ENCODE data around the gene ABI3BP.
"Not testable (repeated sequence)": the region's sequence is repeated elsewhere in the genome, so short reads cannot be mapped to it uniquely, and the experiment has no call there.

ABI3BP gene, protein sequence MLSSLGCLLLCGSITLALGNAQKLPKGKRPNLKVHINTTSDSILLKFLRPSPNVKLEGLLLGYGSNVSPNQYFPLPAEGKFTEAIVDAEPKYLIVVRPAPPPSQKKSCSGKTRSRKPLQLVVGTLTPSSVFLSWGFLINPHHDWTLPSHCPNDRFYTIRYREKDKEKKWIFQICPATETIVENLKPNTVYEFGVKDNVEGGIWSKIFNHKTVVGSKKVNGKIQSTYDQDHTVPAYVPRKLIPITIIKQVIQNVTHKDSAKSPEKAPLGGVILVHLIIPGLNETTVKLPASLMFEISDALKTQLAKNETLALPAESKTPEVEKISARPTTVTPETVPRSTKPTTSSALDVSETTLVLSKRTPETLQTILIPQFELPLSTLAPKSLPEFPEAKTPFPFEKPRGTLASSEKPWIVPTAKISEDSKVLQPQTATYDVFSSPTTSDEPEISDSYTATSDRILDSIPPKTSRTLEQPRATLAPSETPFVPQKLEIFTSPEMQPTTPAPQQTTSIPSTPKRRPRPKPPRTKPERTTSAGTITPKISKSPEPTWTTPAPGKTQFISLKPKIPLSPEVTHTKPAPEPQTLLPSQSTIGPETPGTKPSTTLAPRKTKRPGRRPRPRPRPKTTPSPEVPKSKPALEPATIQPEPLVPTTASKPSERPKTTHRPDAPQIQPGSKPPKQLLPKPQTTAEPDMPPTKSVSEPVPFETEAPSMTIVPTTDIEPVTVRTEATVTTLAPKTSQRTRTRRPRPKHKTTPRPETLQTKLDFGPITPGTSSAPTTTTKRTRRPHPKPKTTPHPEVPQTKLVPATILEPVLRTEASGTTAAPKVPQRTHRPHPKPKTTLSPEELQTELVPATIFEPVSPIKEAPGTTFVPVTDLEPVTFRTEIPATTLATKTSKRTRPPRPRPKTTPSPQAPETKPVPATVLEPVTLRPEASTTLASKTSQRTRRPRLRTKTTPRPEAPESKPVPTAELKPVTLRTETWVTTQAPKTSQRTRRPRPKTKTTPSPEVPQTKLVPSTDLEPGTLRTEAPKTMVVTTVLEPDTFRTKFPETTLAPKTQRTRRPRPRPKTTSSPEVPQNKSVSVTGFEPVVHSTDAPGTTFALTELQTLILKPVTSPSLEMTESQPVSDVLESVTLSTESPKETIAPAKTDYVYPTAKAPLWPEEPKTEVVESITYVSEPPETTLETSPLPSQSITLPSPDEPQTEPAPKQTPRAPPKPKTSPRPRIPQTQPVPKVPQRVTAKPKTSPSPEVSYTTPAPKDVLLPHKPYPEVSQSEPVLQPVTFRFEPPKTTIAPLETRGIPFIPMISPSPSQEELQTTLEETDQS (N-terminal part only)

GRCh38 chr3:100993309-100993708 is at the start of gene ABI3BP:
TSS of gene ABI3BP (minus strand) at chr3:100993421. CDS start at chr3:100993384, 37 bp downstream.
- no peak for DNase-seq

- no peak for DNase-seq
Observed at GRCh38 chr3:101039285-101039684, 46.1 kb upstream of the ABI3BP start.

- DNase-seq, result no peak
Observed at GRCh38 chr3:101038880-101039279, 45.7 kb upstream of the ABI3BP start.

- no peak for DNase-seq
Observed at GRCh38 chr3:101038393-101038792, 45.2 kb upstream of the ABI3BP start.

GRCh38 chr3:101037613-101038012 is 44.4 kb upstream of the ABI3BP start:
- DNase-seq, result no peak

- no peak for DNase-seq
Observed at GRCh38 chr3:101036676-101037075, 43.5 kb upstream of the ABI3BP start.

DNA sequence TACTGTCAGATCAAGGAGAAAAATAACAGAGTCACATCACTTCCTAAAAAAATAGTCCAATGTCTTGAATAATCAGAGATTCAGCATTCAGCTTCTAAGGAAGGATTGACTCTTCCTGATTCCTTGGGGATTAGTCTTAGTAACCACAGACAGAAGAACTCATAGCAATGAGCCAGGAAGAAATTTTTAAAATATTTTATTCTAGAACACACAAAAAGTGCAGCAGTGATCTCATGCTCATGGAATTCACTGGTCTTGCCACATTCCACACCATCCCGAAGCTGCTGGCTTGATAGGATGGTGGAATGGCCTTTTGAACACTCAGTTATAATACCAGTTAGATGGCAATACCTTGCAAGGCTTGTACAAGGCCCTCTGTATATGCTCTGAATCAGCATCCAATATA is 43.0 kb upstream of the ABI3BP start:
- no peak for DNase-seq

DNA sequence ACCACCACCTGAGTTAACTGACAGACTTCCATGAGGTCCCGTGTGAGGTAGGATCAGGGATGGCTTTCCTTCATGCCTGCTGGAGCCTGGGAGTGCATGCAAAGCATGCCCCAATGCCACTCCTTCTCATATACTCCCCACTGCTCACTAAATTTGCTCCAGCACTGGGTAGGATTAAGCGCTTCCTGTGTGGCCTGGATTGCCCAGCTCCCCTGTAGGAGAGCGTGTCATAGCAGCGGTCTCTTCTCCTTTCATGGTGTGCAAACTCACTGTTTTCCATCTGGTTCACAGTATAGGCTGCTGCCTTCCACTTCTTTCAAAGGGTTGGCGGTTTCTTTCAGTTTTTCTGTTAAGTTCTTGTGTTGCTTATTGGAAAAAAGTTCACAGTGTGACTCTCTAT is 34.1 kb upstream of the ABI3BP start:
- no peak for DNase-seq

- DNase-seq, result no peak
Observed at GRCh38 chr3:101026881-101027280, 33.7 kb upstream of the ABI3BP start.

GRCh38 chr3:101026244-101026643 is 33.0 kb upstream of the ABI3BP start:
- DNase-seq, result no peak

DNA sequence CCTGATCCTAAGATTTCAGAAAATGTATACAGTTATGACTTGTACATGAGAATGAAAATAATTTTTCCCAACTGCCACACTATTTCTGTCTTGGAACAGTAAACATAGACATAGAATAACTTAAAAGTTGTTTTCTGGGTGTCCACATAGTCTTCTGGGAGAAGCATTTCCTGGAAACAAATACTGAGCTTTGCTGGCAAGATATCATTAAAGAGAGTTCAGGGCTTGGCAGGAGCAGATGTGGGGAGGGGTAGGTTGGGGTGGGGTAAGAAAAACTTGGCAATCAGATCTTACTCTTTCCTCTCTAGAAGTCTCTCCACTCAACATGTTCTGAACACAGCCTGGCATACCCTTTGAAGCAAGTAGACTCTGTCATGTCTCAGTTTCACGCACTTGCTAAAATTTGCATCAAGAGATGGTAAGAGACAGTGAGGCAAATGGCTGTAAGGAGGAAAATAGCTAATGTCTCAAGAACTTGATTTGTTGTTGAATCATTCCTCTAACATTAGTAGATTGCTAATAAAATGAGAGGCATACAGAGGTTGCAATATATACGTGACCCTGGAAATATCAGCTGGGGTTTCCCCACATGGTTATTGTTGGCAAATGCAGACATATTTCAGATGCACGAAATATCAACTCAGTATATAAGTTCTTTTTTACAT is 27.3 kb upstream of the ABI3BP start:
- no peak for DNase-seq

- DNase-seq, result no peak
Observed at GRCh38 chr3:101017017-101017416, 23.8 kb upstream of the ABI3BP start.

- DNase-seq, result not testable (repeated sequence)
Observed at GRCh38 chr3:101012312-101012711, 19.1 kb upstream of the ABI3BP start.

DNA sequence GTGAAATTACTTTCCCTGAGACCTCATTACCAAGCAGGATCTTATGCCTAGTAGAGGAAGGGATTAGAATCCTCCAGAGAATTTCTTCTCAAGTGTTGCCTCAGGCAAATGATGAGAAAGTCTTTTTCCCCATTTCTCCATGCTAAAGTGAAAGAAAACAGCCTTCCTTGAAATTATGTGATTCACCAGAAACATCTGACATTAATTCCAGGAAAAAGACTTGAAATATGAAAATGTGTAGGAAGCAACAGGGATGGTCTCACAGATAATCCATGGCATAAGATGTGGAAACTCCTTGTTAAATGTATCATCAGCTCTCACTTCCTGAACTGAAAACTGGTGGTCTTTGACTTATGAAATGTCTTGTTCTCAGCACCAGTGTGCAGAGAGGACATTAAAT is 17.9 kb upstream of the ABI3BP start:
- no peak for DNase-seq

DNA sequence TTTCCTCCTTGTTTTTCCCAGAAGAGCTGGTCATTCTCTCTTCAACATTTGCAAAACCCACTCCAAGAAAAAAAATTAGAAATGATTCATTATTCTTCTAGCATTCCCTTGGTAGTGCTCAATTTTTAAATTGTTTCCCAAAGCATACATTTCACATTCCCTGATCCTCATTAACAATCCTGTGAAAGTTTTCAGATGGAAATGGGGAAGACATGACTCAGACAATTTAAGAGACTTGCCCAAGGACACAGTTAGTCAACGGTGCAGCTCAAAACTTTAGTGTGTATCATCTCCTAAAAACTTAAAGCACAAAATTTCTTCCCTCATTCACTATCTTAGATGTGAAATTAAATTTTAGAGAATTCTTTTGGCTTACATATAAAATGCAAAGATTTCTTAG is 17.1 kb upstream of the ABI3BP start:
- no peak for DNase-seq

- DNase-seq, result no peak
Observed at GRCh38 chr3:101009386-101009785, 16.2 kb upstream of the ABI3BP start.

DNA sequence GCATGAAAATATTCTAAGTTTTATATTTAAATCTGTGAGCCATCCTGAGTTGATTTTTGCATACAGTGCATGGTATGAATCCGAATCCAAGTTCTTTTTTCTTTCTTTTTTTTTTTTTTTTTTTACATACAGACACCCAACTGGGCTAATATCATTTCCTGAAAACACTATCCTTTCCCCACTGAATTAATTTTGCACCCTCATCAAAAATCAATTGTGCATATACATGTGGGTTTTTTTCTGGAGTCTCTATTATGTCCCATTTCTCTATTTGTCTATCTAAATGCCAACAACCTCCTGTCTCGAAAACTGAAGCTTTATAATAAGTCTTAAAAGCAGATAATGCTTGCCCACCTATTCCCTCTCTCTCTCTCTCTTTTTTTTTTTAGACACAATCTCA is 5.9 kb upstream of the ABI3BP start:
- DNase-seq, result no peak

- DNase-seq, result no peak
Observed at GRCh38 chr3:100994809-100995208, 1.6 kb upstream of the ABI3BP start.

DNA sequence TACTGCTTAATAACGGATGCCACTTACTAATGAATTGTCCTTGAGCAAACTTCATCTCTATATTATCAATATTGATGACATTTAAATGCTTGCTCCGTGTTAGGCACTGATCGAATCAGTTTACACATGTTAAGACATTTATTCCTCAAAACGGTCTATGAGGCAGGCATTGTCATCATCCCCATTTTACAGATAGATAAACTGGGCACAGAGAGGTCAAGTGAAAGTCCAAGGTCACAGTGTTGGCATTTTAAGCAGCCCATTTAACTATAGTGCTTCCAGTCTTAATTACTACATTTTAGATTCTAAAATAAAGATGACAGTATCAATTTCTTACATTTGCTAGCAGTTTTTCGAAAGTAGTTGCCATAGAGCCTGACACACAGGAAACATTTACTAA is 966 bp upstream of the ABI3BP start:
- no peak for DNase-seq

GRCh38 chr3:100992231-100993012 is 799 bp downstream of the ABI3BP start:
- no peak for DNase-seq

DNA sequence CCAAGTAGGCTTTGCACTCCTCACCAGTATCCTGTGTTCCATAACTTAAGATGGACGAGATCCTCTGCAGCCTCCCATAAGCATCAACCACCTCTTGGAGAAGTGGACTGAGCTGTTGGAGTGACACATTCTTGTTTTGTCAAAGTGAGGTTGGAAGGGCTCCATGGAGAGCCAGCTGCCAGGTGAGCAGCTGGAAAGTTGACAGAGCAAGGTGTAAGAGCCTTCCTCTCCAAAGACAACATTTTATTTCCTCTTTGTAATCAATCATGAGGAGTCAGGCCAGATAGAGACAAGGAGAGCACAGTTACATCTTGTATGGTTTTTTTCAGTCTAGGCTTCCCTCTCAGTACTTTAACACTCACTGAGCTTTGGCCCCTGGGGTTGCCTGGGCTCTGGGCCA is 5.1 kb downstream of the ABI3BP start:
- no peak for DNase-seq

DNA sequence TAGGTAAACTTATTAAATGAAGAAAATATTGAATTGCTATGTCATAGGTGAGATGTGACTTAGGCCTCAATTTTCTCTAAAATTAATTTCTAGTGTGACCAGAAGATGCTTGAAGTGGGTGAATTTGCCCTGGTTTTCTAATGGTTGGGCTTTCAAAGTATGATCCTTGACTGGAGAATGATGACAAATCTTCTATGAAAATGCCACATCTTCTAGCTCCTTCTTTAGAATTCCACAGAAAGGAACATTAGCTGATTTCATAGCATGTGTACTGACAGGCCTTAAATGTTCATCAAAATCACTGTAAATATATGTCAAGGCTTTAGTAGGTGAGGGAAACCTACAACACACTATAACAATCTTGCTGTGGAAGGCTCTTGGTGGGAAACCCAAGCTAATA is 8.9 kb downstream of the ABI3BP start:
- no peak for DNase-seq

All from NCI-H524 treated with DMSO at 0.1 percent for 48 hours (cell line).